ENCODE results near the gene ZNF850. TPM values are rescaled to one million over a fixed set of nuclear protein-coding genes. Genes with fewer than 3 reads are reported as not detected.

Gene ZNF850
- total RNA-seq, 1 experiment from 2014 or later = 1.4 TPM

GRCh38 chr19:36709423-36709822 is 63.2 kb downstream of the ZNF850 start (continued):
- TF ChIP-seq EZH2phosphoT487 (IDR thresholded peaks at IDR 0.05; ENCODE audit: borderline replicate concordance) = no peak
- TF ChIP-seq POLR2AphosphoS5 (IDR thresholded peaks at IDR 0.05; ENCODE audit: low read depth, low read length) = no peak
- no peak for TF ChIP-seq CEBPB (IDR thresholded peaks at IDR 0.05; ENCODE audit: low read depth)
- no peak for TF ChIP-seq SIN3A (IDR thresholded peaks at IDR 0.05; ENCODE audit: low read depth)
- no peak for TF ChIP-seq EGR1 (IDR thresholded peaks at IDR 0.05; ENCODE audit: low read depth)
- TF ChIP-seq EZH2 (IDR thresholded peaks at IDR 0.05) = no peak
- no peak for TF ChIP-seq TCF7L2 (IDR thresholded peaks at IDR 0.05; ENCODE audit: borderline replicate concordance, extremely low read depth, insufficient read depth, insufficient read length)
- no peak for TF ChIP-seq ATF3 (IDR thresholded peaks at IDR 0.05)

- Histone ChIP-seq H4K20me1 (ENCODE audit: insufficient read depth) (no peaks in the 10 kb centered on the region), H3K27ac (ENCODE audit: low read depth, low read length) (no peak overlapping the region), H3K4me1 (ENCODE audit: control insufficient read depth in 1 of 2, insufficient read depth in 2 of 2, low read length in 2 of 2) (no peaks in the 10 kb centered on the region), H3K9me2 (ENCODE audit: insufficient read depth) (no peaks in the 10 kb centered on the region), H3K79me2 (ENCODE audit: insufficient read depth, low read length) (peaks cover 70% of the 10 kb centered on the region), H3K4me3 (replicated peaks in 1 of 2; ENCODE audit: low read depth in 1 of 2, low read length in 2 of 2) (no peak overlapping the region), H3K9me3 (ENCODE audit: control insufficient read depth in 1 of 2, insufficient read depth in 1 of 2, low read depth in 1 of 2, low read length in 2 of 2) (peaks cover 36 to 42% of the 10 kb centered on the region in 2 experiments; a peak in 3 of 4 replicates), H3K4me2 (ENCODE audit: low read length) (no peak overlapping the region), H3K27me3 (ENCODE audit: insufficient read depth, low read length) (no peaks in the 10 kb centered on the region), H3K36me3 (ENCODE audit: control insufficient read depth in 1 of 2, insufficient read depth in 2 of 2, low read length in 2 of 2) (0 out of 4 replicates have a peak, but pooled peaks cover 0 to 11% of the 10 kb centered on the region in 2 experiments), H3K9ac (ENCODE audit: low read length) (no peak overlapping the region), H2AFZ (ENCODE audit: low read depth, low read length, poor library complexity, severe bottlenecking) (no peak overlapping the region)
- BruUV-seq (replicated peaks) = no TSS peak
- ChIA-PET RAD21 (ENCODE audit: low non-redundant PET in 1 of 2, low total read pairs in 2 of 2, uncharacterized antibody in 2 of 2, unreplicated experiment in 2 of 2) (no interaction called here), POLR2A (no interaction called here), CTCF (no interaction called here)
- TF ChIP-seq CBX3 (IDR thresholded peaks at IDR 0.05; ENCODE audit: low read depth) (no peak), SIN3A (IDR thresholded peaks at IDR 0.05; ENCODE audit: low read depth) (no peak), JUND (IDR thresholded peaks at IDR 0.05) (no peak), TCF7L2 (IDR thresholded peaks at IDR 0.05; ENCODE audit: borderline replicate concordance, extremely low read depth, insufficient read depth, insufficient read length) (no peak)
- DNase-seq (ENCODE audit: low read depth, low spot score) (no peak), ATAC-seq (no peak)
- intact Hi-C loops (cut with micrococcal nuclease) = no loop called here
Measured at GRCh38 chr19:36707134-36707533, 65.5 kb downstream of the ZNF850 start.

Measured in HCT116 (cell line).